WTC11 (cell line): ENCODE results near the gene SPTLC2.

Experiments used
- ATF1 ChIP-seq: sonication (generic); formaldehyde crosslinking; IDR thresholded peaks from 2 replicates; pipeline ENCODE4 v1.8.1; 2023; ENCODE audit warnings: mild to moderate bottlenecking, moderate library complexity, missing genetic modification reagents
- ATF3 ChIP-seq: sonication (generic); formaldehyde crosslinking; conservative IDR thresholded peaks from 2 replicates; pipeline ENCODE4 v1.8.1; 2022; ENCODE audit warnings: mild to moderate bottlenecking, missing genetic modification reagents
- CTCF ChIP-seq: fragments of 200-600 bp; IDR thresholded peaks from 2 replicates; pipeline ENCODE4 v1.8.0; 2022; ENCODE audit warnings: antibody characterized with exemption
- E2F5 ChIP-seq: sonication (generic); formaldehyde crosslinking; IDR thresholded peaks from 2 replicates; pipeline ENCODE4 v1.8.1; 2022; ENCODE audit warnings: mild to moderate bottlenecking, moderate library complexity, missing genetic modification reagents
- ESRRA ChIP-seq: sonication (generic); formaldehyde crosslinking; IDR thresholded peaks from 2 replicates; pipeline ENCODE4 v1.8.1; 2022; ENCODE audit warnings: mild to moderate bottlenecking, missing genetic modification reagents, borderline replicate concordance
- FOXJ3 ChIP-seq: sonication (generic); formaldehyde crosslinking; IDR thresholded peaks from 2 replicates; pipeline ENCODE4 v1.9.0; 2021; ENCODE audit warnings: missing genetic modification reagents, mild to moderate bottlenecking, borderline replicate concordance
- FOXP1 ChIP-seq: sonication (generic); formaldehyde crosslinking; IDR thresholded peaks from 2 replicates; pipeline ENCODE4 v1.8.0; 2022; ENCODE audit warnings: missing genetic modification reagents, mild to moderate bottlenecking, moderate library complexity, borderline replicate concordance
- JUN ChIP-seq: sonication (generic); formaldehyde crosslinking; IDR thresholded peaks from 2 replicates; pipeline ENCODE4 v1.8.0; 2023; ENCODE audit warnings: mild to moderate bottlenecking, missing genetic modification reagents
- MAX ChIP-seq: sonication (generic); formaldehyde crosslinking; IDR thresholded peaks from 2 replicates; pipeline ENCODE4 v1.8.0; 2022; ENCODE audit warnings: mild to moderate bottlenecking, missing genetic modification reagents
- PRDM15 ChIP-seq: sonication (generic); formaldehyde crosslinking; IDR thresholded peaks from 2 replicates; pipeline ENCODE4 v1.8.0; 2022; ENCODE audit warnings: missing genetic modification reagents
- SMAD4 ChIP-seq: sonication (generic); formaldehyde crosslinking; IDR thresholded peaks from 2 replicates; pipeline ENCODE4 v1.8.0; 2022; ENCODE audit warnings: mild to moderate bottlenecking, missing genetic modification reagents
- TEAD4 ChIP-seq: sonication (generic); formaldehyde crosslinking; IDR thresholded peaks from 2 replicates; pipeline ENCODE4 v1.8.0; 2022; ENCODE audit warnings: mild to moderate bottlenecking, missing genetic modification reagents
- ZNF423 ChIP-seq: fragments of 250-450 bp; sonication (Bioruptor Pico); IDR thresholded peaks from 2 replicates; pipeline ENCODE4 v2.1.2; 2022; ENCODE audit warnings: mild to moderate bottlenecking, moderate library complexity

- TF ChIP-seq SMAD4 (CRISPR knock-in tag) (no peak), CTCF (no peak), TEAD4 (CRISPR knock-in tag) (no peak), ATF1 (CRISPR knock-in tag) (no peak), ATF3 (CRISPR knock-in tag) (no peak), ZNF423 (CRISPR knock-in tag) (no peak), FOXJ3 (CRISPR knock-in tag) (no peak), JUN (CRISPR knock-in tag) (no peak), E2F5 (no peak), ESRRA (CRISPR knock-in tag) (no peak), PRDM15 (no peak), FOXP1 (CRISPR knock-in tag) (no peak), MAX (CRISPR knock-in tag) (no peak)
These were observed 100.3 kb downstream of the SPTLC2 start for GRCh38 chr14:77516126-77516525.
